Activated naive CD4-positive, alpha-beta T cell treated with anti-CD3 and anti-CD28 coated beads, Interleukin-2, amount 50 U/mL, for 16 hours (primary cell): ENCODE data around the gene FBXO21.
"Not testable (repeated sequence)": the region's sequence is repeated elsewhere in the genome, so short reads cannot be mapped to it uniquely, and the experiment has no call there.

ENCODE experiments used
- DNase-seq: peaks from one replicate; pipeline ENCODE4 v3.0.0-alpha.2; 2020

The FBXO21 gene

GRCh38 chr12:117130801-117131200 lies 59.5 kb downstream of the FBXO21 start:
- no peak for DNase-seq

DNA sequence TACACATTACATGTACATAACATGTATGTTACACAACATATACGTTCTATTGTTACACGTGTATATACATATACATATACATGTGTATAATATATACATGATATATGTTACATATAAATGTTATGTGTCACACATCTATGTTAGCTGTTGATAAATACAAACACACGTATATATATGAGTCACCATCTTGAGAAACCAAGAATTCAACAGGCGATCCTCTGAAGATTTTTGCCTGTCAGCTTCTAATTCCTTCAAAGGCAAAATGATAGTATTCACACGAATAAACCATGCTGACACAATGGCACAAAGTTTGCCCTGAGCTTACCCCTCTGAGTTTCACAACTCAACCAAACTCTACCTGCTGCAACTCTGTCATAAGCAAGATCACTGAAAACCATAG lies 60.9 kb downstream of the FBXO21 start:
- DNase-seq, result no peak

- no peak for DNase-seq
Measured at GRCh38 chr12:117127933-117128823, 62.1 kb downstream of the FBXO21 start.

- no peak for DNase-seq
Measured at GRCh38 chr12:117126335-117126734, 63.9 kb downstream of the FBXO21 start.

- DNase-seq, result no peak
Measured at GRCh38 chr12:117125767-117126166, 64.5 kb downstream of the FBXO21 start.

DNA sequence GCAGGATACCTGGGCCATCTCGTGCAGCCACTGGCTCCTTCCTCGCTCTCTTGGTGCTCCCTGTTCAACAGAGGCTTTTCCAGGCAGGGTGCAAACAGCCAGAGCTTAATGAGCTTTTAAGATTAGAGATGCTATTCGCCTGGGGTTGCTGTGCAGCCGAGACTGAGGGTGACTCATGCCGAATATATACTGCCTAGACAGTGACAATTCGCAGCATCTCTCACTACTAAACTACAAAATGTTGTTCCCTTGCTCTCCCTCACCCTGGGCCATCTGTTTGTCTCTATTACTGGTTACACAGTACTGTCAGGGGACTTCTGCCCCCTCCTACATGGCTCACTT lies 65.0 kb downstream of the FBXO21 start:
- DNase-seq, result no peak

GRCh38 chr12:117124421-117125271 lies 65.6 kb downstream of the FBXO21 start:
- no peak for DNase-seq

DNA sequence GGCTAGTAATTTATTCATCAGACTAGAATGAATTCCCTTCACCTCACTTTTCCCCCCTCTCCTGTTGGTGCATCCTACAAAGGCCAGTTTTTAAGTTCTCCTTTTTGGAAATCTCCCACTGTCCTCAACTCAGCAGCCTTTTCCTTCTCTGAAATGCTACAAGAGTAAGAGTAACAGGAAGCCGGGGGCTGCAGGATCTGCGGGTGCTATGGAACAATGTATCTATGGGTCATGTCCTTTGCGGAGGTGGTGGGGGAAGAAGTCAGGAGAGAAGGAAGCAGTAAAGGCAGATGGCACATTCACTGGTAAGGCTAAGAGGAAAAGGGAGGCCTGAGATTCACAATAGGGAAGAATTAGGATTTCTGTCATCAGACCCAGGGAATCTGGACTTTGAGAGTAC lies 68.8 kb downstream of the FBXO21 start:
- no peak for DNase-seq

DNA sequence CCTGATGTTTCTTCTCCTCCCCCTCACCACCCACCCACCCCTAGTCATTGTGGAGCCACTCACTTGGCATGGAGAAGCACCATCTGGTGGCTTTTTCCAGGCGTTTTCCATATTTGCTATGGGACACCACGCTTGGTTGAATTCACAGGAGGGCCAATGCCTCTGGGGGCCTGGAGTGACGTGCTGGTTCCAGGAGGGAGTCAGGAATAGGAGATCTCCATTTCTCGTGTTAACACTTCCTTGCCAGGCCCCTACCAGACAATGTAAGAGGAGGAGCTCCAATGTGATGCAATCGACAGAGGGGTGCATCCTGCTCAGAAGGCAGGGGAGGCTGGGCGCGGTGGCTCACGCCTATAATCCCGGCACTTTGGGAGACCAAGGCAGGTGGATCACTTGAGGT lies 69.5 kb downstream of the FBXO21 start:
- DNase-seq, result no peak

GRCh38 chr12:117119592-117120198 lies 70.6 kb downstream of the FBXO21 start:
- DNase-seq, result no peak

GRCh38 chr12:117118838-117119591 lies 71.3 kb downstream of the FBXO21 start:
- no peak for DNase-seq

DNA sequence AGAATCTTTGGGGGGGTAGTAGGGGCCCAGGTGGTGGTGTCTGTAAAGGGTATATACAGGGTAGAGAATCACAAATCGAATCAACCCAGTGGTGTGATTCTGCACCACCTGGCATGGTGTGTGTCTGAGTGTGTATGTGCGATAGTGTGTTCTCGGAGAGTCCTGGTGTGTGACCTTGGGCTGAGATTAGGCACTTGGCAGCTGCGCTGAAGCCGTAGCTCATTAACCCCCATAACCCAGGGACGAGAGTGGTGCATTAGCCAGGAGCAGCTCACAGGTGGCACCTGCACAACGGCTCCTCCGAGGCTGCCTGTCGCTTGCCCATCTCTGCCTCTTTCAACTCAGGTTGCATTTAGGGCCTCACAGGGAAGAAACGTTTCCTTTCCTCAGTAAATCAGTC lies 75.5 kb downstream of the FBXO21 start:
- DNase-seq, result no peak

DNA sequence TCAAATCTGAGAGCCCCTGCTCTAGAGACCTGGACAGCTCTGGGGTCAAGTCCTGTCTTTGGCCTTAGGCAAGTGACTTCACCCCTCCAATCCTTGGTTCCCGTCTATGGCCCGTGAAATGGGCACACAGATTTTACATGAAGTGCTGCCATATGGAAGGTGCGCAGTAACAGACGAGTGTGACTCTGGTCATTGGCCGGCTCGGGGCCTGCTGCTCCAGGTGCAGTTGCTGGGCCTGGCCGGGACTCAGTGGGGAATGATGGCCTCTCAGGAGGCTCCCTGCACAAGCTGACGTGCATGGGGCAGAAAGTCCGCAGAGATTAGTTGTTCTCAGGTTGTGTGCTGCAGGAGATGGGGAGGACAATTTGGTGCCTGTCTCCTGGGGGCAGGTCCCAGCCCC lies 77.0 kb downstream of the FBXO21 start:
- no peak for DNase-seq

DNA sequence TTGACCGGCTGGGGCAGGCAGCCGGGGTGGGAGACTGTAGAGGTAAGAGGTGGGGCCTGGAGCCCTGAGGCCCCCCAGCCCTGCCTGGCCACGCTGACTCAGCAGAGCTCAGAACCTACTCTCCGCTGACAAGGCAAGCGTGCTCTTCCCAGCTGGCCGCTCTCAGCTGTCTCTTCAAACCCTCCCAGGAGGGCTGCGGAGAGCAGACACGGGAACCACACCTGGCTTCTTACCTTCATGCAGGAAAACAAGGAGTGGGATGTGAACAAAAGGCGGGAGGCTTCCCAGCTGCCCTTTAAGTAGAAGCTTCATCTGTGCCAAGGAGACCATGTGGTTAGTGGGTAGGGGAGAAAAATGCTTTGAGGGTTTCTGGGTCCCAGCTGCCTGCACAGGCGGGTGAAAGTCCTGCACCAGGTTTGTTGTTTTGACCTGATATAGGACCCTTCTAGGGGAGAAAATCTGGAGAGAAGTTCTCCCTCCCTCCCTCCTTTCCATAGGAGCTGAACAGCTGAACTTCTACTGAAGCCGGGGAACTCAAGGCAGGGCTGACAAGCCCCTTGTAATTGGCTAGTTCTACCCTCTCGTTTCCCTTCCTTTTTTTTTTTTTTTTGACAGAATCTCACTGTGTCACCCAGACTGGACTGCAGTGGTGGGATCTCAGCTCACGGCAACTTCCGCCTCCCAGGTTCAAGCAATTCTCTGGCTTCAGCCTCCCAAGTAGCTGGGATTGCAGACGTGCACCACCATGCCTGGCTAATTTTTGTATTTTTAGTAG lies 78.3 kb downstream of the FBXO21 start:
- no peak for DNase-seq

GRCh38 chr12:117111386-117111785 lies 78.9 kb downstream of the FBXO21 start:
- no peak for DNase-seq

- no peak for DNase-seq
Measured at GRCh38 chr12:117109943-117110635, 80.2 kb downstream of the FBXO21 start.

- no peak for DNase-seq
Measured at GRCh38 chr12:117105902-117106301, 84.4 kb downstream of the FBXO21 start.

GRCh38 chr12:117104003-117104402 lies 86.3 kb downstream of the FBXO21 start:
- DNase-seq, result not testable (repeated sequence)

GRCh38 chr12:117102800-117103181 lies 87.5 kb downstream of the FBXO21 start:
- no peak for DNase-seq

DNA sequence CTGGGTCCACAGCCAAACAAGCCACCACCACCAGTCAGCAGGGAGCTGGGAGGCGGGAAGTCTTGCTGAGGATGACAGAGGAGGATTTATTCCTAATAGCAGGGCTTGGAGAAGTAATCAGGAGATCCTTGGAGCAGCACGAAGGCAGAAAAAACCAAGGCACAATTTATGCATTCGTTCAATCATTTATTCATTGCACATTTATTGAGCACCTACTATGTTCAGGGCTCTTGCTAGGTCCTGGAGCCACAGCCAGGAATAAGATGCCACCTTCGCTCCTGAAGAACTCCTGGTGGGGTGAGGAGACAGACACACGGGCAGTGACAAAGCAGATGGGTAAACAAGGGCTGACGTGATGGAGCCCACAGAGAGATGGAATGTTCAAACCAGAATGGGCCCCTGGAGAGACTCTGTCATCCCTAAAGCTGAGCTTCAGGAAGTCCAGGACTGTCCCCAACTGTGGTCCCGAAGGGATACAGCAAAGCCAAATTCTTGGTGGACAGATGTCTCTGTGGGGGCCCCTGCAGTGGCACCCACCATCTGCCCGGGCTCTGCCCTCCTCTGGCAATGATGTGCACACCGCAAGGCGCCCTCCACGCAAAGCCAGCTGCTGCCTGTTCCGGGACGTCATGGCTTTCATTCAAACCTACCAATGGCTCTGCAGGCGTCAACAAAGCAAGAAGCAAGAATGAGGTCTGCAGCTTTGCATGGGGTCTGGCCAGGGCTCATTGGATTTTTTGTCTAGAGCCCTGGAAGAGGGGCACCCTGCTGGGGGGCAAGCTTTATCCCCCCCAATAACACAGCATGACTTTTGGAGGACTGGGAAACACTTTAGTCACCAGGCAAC lies 88.1 kb downstream of the FBXO21 start:
- DNase-seq, result no peak
